Measurements from ENCODE around the gene HOOK2.

- TF ChIP-seq CTCF (IDR thresholded peaks at IDR 0.05) = no peak
- TF ChIP-seq POLR2A (IDR thresholded peaks at IDR 0.05) = no peak
- no peak for TF ChIP-seq POLR2AphosphoS5 (IDR thresholded peaks at IDR 0.05)
These were observed 45.3 kb downstream of the HOOK2 start for GRCh38 chr19:12730064-12730463.

Data from gastroesophageal sphincter (tissue), 3 donors.